Measurements from ENCODE around the gene ALG14.

The ALG14 gene

DNA sequence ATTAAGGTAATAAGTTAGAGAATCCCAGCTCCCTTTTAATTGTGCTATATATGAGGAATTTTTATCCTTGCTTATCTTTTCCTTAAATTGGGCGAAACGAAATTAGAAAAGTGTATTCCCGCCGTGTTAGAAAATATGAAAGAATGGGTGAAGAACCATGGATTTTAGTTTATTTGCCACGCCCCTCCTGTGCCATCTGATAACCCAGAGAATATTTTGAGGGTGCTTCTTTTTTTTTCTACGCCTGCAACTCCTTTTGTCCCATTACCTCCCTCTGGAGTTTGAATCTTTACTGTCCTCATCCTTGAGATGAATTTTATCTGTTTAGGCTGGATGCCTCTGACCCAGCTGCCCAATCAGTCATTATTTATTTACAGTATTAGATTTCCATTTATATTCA is 46.0 kb upstream of the ALG14 start:
- Histone ChIP-seq H3K9me2 (ENCODE audit: low read depth, low read length) (no peaks in the 10 kb centered on the region), H3K36me3 (ENCODE audit: insufficient read depth, low read length) (no peaks in the 10 kb centered on the region), H3K27me3 (ENCODE audit: insufficient read depth, low read length) (no peaks in the 10 kb centered on the region; the same call in 1 of the 2 replicates), H3K9ac (ENCODE audit: low read length) (no peak overlapping the region), H3K9me3 (ENCODE audit: low read length) (no peaks in the 10 kb centered on the region), H4K20me1 (ENCODE audit: insufficient read depth, low read length) (no peaks in the 10 kb centered on the region), H3K4me3 (ENCODE audit: low read depth, low read length, poor library complexity, severe bottlenecking) (no peak overlapping the region), H3F3A (ENCODE audit: insufficient read depth, low read length) (no peaks in the 10 kb centered on the region), H3K79me2 (ENCODE audit: insufficient read depth, low read length) (no peaks in the 10 kb centered on the region), H3K4me1 (ENCODE audit: insufficient read depth, low read length, severe bottlenecking) (peaks cover 14% of the 10 kb centered on the region), H3K4me2 (ENCODE audit: low read length) (no peak overlapping the region), H3K27ac (ENCODE audit: low read depth, low read length, poor library complexity, severe bottlenecking) (no peak overlapping the region), H2AFZ (ENCODE audit: low read length) (no peak overlapping the region)
- TF ChIP-seq EZH2 (IDR thresholded peaks at IDR 0.05; ENCODE audit: borderline replicate concordance, low read length) = no peak
- TF ChIP-seq, protein P1, sequence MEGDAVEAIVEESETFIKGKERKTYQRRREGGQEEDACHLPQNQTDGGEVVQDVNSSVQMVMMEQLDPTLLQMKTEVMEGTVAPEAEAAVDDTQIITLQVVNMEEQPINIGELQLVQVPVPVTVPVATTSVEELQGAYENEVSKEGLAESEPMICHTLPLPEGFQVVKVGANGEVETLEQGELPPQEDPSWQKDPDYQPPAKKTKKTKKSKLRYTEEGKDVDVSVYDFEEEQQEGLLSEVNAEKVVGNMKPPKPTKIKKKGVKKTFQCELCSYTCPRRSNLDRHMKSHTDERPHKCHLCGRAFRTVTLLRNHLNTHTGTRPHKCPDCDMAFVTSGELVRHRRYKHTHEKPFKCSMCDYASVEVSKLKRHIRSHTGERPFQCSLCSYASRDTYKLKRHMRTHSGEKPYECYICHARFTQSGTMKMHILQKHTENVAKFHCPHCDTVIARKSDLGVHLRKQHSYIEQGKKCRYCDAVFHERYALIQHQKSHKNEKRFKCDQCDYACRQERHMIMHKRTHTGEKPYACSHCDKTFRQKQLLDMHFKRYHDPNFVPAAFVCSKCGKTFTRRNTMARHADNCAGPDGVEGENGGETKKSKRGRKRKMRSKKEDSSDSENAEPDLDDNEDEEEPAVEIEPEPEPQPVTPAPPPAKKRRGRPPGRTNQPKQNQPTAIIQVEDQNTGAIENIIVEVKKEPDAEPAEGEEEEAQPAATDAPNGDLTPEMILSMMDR (IDR thresholded peaks at IDR 0.05; ENCODE audit: low read length) = no peak

DNA sequence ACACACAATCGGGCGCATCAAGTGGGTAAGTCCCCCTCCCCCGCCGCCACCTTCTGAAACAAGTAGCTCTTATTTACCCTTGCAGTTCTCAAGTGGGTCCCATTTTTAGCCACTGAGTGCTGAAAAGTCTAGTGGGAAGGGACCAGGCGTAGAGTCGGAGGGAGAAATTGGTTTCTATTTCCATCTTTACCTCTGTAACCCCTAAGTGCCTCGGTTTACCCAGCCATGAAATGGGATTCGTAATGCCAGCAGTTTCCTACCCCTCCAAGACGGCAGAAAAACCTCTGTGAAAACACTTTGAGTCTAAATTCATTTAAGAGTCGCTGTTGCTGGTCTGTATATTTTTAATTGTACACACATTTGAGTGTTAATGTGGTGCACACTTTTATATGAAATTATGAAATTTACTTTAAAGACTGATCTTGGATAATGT is 45.3 kb upstream of the ALG14 start:
- no peak overlapping the region for H3K9ac ChIP-seq (ENCODE audit: low read length)
- no peaks in the 10 kb centered on the region for H3K9me2 ChIP-seq (ENCODE audit: low read depth, low read length)
- H2AFZ ChIP-seq (ENCODE audit: low read length) = no peak overlapping the region
- no peaks in the 10 kb centered on the region for H3F3A ChIP-seq (ENCODE audit: insufficient read depth, low read length)
- no peaks in the 10 kb centered on the region for H3K79me2 ChIP-seq (ENCODE audit: insufficient read depth, low read length)
- H3K4me2 ChIP-seq (ENCODE audit: low read length) = peak overlapping the region; percentile 74
- peaks cover 14% of the 10 kb centered on the region for H3K4me1 ChIP-seq (ENCODE audit: insufficient read depth, low read length, severe bottlenecking)
- peak overlapping the region; percentile 60 for H3K4me3 ChIP-seq (ENCODE audit: low read depth, low read length, poor library complexity, severe bottlenecking)
- TF ChIP-seq, protein P1 (IDR thresholded peaks at IDR 0.05; ENCODE audit: low read length) = no peak
- no peak for TF ChIP-seq EZH2 (IDR thresholded peaks at IDR 0.05; ENCODE audit: borderline replicate concordance, low read length)
- no peaks in the 10 kb centered on the region; the same call in 1 of the 2 replicates for H3K27me3 ChIP-seq (ENCODE audit: insufficient read depth, low read length)
- no peaks in the 10 kb centered on the region for H3K9me3 ChIP-seq (ENCODE audit: low read length)
- H3K27ac ChIP-seq (ENCODE audit: low read depth, low read length, poor library complexity, severe bottlenecking) = no peak overlapping the region
- no peaks in the 10 kb centered on the region for H4K20me1 ChIP-seq (ENCODE audit: insufficient read depth, low read length)
- H3K36me3 ChIP-seq (ENCODE audit: insufficient read depth, low read length) = no peaks in the 10 kb centered on the region

DNA sequence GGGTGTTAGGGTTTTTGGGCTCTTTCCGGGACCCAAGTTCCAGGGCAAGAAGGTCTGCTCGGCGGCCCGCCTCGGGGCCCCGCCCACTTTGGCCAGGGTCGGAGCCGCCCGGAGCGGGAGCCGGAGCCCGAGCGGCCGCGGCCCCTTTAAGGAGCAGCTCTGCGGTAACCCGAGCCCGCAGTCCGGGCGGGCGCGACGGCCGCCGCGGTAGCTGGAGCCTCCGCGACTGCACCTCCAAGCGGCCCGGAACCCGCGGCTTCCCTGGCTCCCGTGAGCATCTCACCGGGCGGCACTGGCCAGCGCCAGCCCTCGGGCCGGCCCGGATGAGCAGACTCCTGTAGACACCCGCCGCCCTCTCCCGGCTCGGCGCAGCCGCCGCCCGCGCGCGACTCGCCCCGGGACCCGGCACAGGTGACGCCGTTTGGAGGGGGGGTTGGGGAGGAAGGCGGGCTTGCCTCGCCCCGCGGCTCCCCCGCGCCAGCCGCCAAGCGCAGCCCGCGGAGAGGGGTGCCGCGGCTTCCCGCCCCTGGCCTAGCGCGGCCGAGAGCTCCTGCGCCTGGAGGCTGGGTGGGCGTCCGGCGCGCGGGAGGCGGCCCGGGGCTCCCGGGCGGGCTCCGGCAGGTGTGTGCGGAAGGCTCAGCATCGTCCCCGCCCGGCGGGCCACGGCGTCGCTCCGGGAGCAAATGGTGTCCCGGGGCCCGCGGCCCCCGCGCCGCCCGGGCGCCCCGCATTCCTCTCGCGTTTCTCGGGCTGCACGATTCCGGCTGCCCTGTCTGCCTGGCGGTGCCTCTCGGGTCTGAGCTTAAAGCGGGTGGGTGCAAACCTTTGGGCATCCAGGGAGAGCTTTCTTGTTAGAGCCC is 44.7 kb upstream of the ALG14 start, which contains the start of gene TLCD4:
Gene TLCD4 (plus strand): TSS at position 149 of the 860 bp plus-strand sequence. CDS start 26,547 bp downstream, outside the sequence.
- Histone ChIP-seq H3K4me2 (ENCODE audit: low read length) (peak within 1 kb of the TSS; percentile 74), H3K9me3 (ENCODE audit: low read length) (no peaks in the 10 kb centered on the region), H4K20me1 (ENCODE audit: insufficient read depth, low read length) (no peaks in the 10 kb centered on the region), H3K27ac (ENCODE audit: low read depth, low read length, poor library complexity, severe bottlenecking) (no peak within 1 kb of the TSS), H3K9ac (ENCODE audit: low read length) (peak within 1 kb of the TSS; percentile 48; the same call in 1 of the 2 replicates), H3K79me2 (ENCODE audit: insufficient read depth, low read length) (no peaks in the 10 kb centered on the region), H2AFZ (ENCODE audit: low read length) (0 out of 2 replicates have a peak within 1 kb of the TSS, but pooled peaks have one; percentile 7), H3F3A (ENCODE audit: insufficient read depth, low read length) (no peaks in the 10 kb centered on the region), H3K4me1 (ENCODE audit: insufficient read depth, low read length, severe bottlenecking) (peaks cover 14% of the 10 kb centered on the region), H3K9me2 (ENCODE audit: low read depth, low read length) (no peaks in the 10 kb centered on the region), H3K4me3 (ENCODE audit: low read depth, low read length, poor library complexity, severe bottlenecking) (peak within 1 kb of the TSS; percentile 60), H3K27me3 (ENCODE audit: insufficient read depth, low read length) (no peaks in the 10 kb centered on the region; the same call in 1 of the 2 replicates), H3K36me3 (ENCODE audit: insufficient read depth, low read length) (no peaks in the 10 kb centered on the region)
- TF ChIP-seq EZH2 (IDR thresholded peaks at IDR 0.05; ENCODE audit: borderline replicate concordance, low read length) = no peak
- TF ChIP-seq, protein P1 (IDR thresholded peaks at IDR 0.05; ENCODE audit: low read length) = no peak

All from OCI-LY1 (cell line).